GM18909 (cell line): ENCODE data around the gene OR4D10.

Experiments
- ATAC-seq: cut with Tn5 transposase; IDR thresholded peaks from one replicate; pipeline ENCODE4 v1.9.1; 2021; ENCODE audit warnings: mild to moderate bottlenecking; ENCODE audit not compliant: unreplicated experiment, poor library complexity

The OR4D10 gene

DNA sequence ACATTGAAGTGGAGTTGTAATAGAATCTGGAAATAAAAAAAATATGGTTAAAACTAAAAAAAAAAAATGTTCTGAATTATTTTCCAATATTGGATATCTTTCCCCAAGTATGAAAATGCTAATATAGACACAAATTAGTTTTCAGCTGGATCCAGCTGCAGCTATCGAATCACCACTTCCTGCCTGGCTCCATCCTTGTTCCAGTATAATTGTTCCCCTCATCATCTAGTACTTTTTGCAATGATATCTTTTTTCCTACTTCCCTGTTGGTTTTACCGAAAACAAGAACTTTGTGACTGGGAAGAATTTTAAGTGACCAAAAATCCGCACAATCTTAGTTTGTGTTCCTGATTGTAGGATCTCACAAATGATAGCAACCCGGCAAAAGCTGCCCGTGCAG, 47.6 kb downstream of the OR4D10 start:
- ATAC-seq = no peak

- no peak for ATAC-seq
Measured at GRCh38 chr11:59523541-59523940, 50.4 kb downstream of the OR4D10 start.

DNA sequence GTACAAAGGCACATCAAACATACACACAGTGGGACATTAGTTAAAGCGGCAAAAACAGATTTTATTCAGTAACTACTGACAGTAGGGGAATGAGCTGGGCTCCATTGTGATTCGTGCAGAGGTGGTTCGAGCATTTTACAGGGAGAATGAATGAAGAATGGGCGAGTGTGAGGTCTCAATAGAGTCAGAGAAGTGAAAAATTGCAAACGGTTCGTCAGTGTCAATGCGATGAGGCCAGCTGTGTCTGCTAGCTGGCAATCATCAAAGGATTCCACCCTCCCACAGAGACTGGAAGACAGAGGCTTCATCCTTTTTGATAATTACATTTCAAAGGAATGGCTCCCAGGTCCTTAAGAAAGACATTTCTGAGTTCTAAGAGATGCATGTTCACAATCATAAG, 55.6 kb downstream of the OR4D10 start:
- ATAC-seq = no peak
